Adrenal gland (tissue), 12 donors: ENCODE data around the gene CALML4. TPM values are rescaled to one million over a fixed set of nuclear protein-coding genes. Genes with fewer than 3 reads are reported as not detected.
"Not testable (repeated sequence)": the region's sequence is repeated elsewhere in the genome, so short reads cannot be mapped to it uniquely, and the experiment has no call there.

Experiments
- DNase-seq, 7 donors: peaks; one replicate each; pipeline ENCODE4 v3.0.0-alpha.2; 2019 to 2020
- H3K27ac ChIP-seq, 5 donors: fragments of 200-600 bp; sonication (generic) in 4 of 5; 1 replicate in 3 of 5; 2 replicates in 2 of 5; pipeline versions ENCODE4 v1.5.1 to v1.8.0; 2016 to 2020; ENCODE audit warnings: mild to moderate bottlenecking in 1 of 5
- H3K27me3 ChIP-seq: fragments of 200-600 bp; 2 replicates; pipeline ENCODE4 v1.8.0; 2021
- H3K36me3 ChIP-seq, 2 donors: fragments of 200-600 bp; replicated peaks in 1 of 2; 1 replicate in 1 of 2; 2 replicates in 1 of 2; pipeline versions ENCODE4 v1.5.1 to v1.8.0; 2018 to 2022
- H3K4me1 ChIP-seq, 2 donors: fragments of 200-600 bp; replicated peaks in 1 of 2; 1 replicate in 1 of 2; 2 replicates in 1 of 2; pipeline versions ENCODE4 v1.5.1 to v1.8.0; 2018 to 2021
- H3K4me3 ChIP-seq, 4 donors: fragments of 200-600 bp; sonication (generic) in 3 of 4; one replicate each; pipeline ENCODE4 v1.5.1; 2016 to 2018
- H3K9me3 ChIP-seq, 3 donors: fragments of 200-600 bp; sonication (generic) in 1 of 3; replicated peaks in 1 of 3; 1 replicate in 2 of 3; 2 replicates in 1 of 3; pipeline versions ENCODE4 v1.5.1 to v1.8.0; 2016 to 2021
- POLR2A ChIP-seq, 2 donors: fragments of 450-650 bp; IDR thresholded peaks; one replicate each; pipeline ENCODE4 v1.6.1; 2017; ENCODE audit warnings: antibody characterized with exemption in 2 of 2, mild to moderate bottlenecking in 2 of 2, moderate library complexity in 1 of 2
- WGBS, 4 donors: extraction: QIAGEN DNeasy Blood & Tissue Kit in 2 of 4; methylation state at CpG; one replicate each; pipeline versions ENCODE4 v1.1.5 to v1.1.7; 2013 to 2017; 5-methylcytosine and 5-hydroxymethylcytosine counted together
- intact Hi-C, 2 donors: fragments of 100-400 bp; cut with DNase I; formaldehyde crosslinking; loops; one replicate each; pipeline versions ENCODE4 v1.14.1 to v1.15.0; 2022 to 2023
- polyA plus RNA-seq, 3 donors: library from polyadenylated mRNA; stranded (reverse); fragments of 200-250 nt in 2 of 3; fragments of 350-450 nt in 1 of 3; fragmentation: Illumina TruSeq in 1 of 3; extraction: RNeasy Lipid Tissue Mini Kit (QIAGEN cat#74804) in 1 of 3; gene quantifications; one replicate each; pipeline ENCODE4 v1.2.3, GENCODE V29; 2013 to 2014
- total RNA-seq, 9 donors: library from RNA; depleted of rRNA in 4 of 9; stranded (reverse); fragments of >200 nt in 4 of 9; fragments of 120-200 nt in 1 of 9; fragmentation: NEBNext Ultra II Directional in 1 of 9; extraction: Animal tissue kit (Norgen Biotek cat#: 25700) in 1 of 9; gene quantifications; one replicate each; pipeline versions ENCODE4 v1.1.0 to v1.2.4, GENCODE V29; 2013 to 2023
- TF ChIP-seq, protein P1 (sequence below), 6 experiments: fragments of 450-650 bp in 4 of 6; fragments of 200-600 bp in 2 of 6; sonication (generic) in 1 of 6; IDR thresholded peaks; 1 replicate in 5 of 6; 2 replicates in 1 of 6; pipeline versions ENCODE4 v1.5.1 to v1.8.0; 2016 to 2021; ENCODE audit warnings: antibody characterized with exemption in 6 of 6, mild to moderate bottlenecking in 2 of 6, moderate library complexity in 1 of 6
- donor health status: healthy with polysubstance abuse.
- donor health status: Bipolar disorder and iron deficiency.
- donor health status: DM: yes; HTN: yes; CAD: no.
- donor health status: DM: no; HTN: no; CAD: no.
- donor health status: DM: no; HTN: no; CAD: no.
- donor health status: DM: yes; HTN: yes; CAD: no.

The CALML4 gene
- total and polyA plus RNA-seq, 12 donors, result 3.3 to 25.1 (median 7.2) TPM

DNA sequence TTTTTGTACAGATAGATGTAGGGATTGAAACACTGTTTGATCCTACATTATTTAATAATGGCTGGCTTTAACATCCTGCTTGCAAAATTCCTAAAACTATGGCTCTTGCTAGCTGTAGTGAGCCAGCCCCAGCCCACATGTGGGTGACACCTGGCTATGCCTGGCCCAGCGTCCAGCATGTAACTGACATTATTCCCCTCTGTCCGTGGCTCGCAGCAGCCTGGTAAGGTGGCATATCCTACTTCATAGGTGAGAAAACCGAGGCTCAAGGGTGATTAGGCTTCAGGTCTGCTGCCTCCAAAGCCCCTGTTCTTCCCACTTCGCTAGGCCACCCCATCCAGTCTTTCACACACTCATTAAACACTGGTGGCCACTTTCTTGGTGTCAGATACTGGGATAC is 1.6 kb downstream of the CALML4 start:
- no peak overlapping the region for H3K27ac ChIP-seq
- TF ChIP-seq POLR2A (IDR thresholded peaks at IDR 0.05), result no peak
- TF ChIP-seq, protein P1, sequence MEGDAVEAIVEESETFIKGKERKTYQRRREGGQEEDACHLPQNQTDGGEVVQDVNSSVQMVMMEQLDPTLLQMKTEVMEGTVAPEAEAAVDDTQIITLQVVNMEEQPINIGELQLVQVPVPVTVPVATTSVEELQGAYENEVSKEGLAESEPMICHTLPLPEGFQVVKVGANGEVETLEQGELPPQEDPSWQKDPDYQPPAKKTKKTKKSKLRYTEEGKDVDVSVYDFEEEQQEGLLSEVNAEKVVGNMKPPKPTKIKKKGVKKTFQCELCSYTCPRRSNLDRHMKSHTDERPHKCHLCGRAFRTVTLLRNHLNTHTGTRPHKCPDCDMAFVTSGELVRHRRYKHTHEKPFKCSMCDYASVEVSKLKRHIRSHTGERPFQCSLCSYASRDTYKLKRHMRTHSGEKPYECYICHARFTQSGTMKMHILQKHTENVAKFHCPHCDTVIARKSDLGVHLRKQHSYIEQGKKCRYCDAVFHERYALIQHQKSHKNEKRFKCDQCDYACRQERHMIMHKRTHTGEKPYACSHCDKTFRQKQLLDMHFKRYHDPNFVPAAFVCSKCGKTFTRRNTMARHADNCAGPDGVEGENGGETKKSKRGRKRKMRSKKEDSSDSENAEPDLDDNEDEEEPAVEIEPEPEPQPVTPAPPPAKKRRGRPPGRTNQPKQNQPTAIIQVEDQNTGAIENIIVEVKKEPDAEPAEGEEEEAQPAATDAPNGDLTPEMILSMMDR (IDR thresholded peaks at IDR 0.05), result no peak
- peak in 1 of 7 donors; percentile 35 for DNase-seq
- WGBS, 4 donors, result 90 to 98% (median 92%) methylated on average over 5 of the region's 5 CpGs
- no peaks in the 10 kb centered on the region for H3K9me3 ChIP-seq
- intact Hi-C loops, result no loop called here
- no peaks in the 10 kb centered on the region for H3K36me3 ChIP-seq
- no peaks in the 10 kb centered on the region for H3K27me3 ChIP-seq
- H3K4me1 ChIP-seq, result peaks cover 25 to 42% of the 10 kb centered on the region in 2 donors
- H3K4me3 ChIP-seq, result no peak overlapping the region

DNA sequence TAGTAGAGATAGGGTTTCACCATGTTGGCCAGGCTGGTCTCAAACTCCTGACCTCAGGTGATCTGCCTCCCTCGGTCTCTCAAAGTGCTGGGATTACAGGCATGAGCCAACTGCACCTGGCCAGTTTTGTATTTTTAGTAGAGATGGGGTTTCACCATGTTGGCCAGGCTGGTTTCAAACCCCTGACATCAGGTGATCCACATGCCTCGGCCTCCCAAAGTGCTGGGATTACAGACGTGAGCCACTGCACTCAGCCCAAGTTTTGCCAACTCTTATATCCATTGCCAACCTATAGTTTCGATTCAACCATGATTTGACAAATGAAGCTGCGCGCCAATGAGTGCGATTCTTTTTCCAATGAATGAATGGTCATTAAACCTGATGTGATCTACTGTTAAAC is 2.1 kb downstream of the CALML4 start:
- H3K36me3 ChIP-seq, intact Hi-C loops, H3K27me3 ChIP-seq, H3K9me3 ChIP-seq, H3K27ac ChIP-seq, H3K4me3 ChIP-seq: not testable (repeated sequence)
- WGBS, 4 donors, result 94 to 97% (median 96%) methylated on average over 7 of the region's 7 CpGs
- H3K4me1 ChIP-seq, result peaks cover 25 to 42% of the 10 kb centered on the region in 2 donors
- DNase-seq, result peak in 1 of 7 donors; percentile 34

DNA sequence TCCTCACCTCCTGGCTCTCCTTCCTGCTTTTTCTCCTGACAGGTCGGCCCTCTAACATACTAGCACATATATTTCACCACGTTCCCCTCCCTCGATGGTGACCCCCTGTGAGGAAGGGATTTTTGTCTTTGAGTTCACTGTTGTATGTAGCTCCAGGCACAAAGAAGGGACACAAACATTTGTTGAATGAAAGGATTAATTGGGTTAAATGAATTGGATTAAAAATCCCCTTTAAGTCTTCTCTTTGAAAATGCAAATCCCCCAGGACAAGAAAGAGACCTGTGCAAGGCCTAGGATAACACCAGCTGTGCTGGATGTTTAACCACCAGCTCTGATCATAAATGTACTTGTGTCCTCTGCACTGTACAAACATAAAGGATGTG is 3.3 kb downstream of the CALML4 start:
- Histone ChIP-seq H3K4me3 (no peak overlapping the region), H3K27me3 (no peaks in the 10 kb centered on the region), H3K36me3 (no peaks in the 10 kb centered on the region), H3K4me1 (peaks cover 25 to 42% of the 10 kb centered on the region in 2 donors), H3K9me3 (no peaks in the 10 kb centered on the region), H3K27ac (peak overlapping the region in 1 of 5 donors; percentile 81)
- intact Hi-C loops, result no loop called here
- no peak for DNase-seq
- TF ChIP-seq, protein P1 (IDR thresholded peaks at IDR 0.05), result no peak
- no peak for TF ChIP-seq POLR2A (IDR thresholded peaks at IDR 0.05)
- 53 to 61% (median 54%) methylated on average over 3 of the region's 3 CpGs for WGBS, 4 donors

DNA sequence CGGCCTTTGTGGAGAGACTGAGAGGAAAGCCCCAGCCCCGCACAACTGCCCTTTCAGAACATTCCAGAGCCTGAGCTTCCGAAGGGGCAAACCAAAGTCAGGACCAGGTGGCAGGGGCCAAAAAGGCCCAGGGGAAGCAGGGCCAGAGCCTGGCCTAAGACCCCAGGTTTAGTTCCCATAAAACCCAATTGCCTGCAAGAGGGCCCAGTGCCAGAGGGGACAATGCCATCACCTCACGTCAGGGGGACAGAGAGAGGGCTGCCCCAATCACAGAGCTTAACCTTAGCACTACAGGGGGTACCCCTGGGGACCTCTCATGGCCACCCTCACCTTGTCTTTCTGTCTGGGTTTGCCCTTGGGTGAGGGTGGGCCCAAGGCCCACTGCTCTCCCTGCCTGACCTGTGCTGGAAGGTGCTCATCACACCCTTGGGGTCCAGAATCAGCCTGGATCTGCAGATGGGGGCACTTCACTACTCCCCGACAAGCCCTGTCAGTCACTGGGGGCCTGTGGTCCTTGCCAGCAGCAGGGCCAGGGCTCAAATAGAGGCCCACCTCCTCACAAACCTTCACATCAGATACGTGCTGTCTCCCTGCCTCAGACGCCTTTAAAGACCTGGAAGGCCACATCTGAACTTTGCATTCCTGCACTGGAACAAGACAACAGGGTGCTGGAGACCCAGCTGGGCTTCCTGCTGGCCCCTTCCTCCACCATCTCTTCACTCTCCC is 3.8 kb downstream of the CALML4 start:
- intact Hi-C loops, result no loop called here
- peaks cover 25 to 42% of the 10 kb centered on the region in 2 donors for H3K4me1 ChIP-seq

More for the DNA sequence above, 3.8 kb downstream of the CALML4 start:
- Histone ChIP-seq H3K36me3 (no peaks in the 10 kb centered on the region), H3K4me3 (no peak overlapping the region), H3K27me3 (no peaks in the 10 kb centered on the region), H3K27ac (peak overlapping the region; percentile 43 to 81 (median 75)), H3K9me3 (no peaks in the 10 kb centered on the region)
- DNase-seq, result peak in 2 of 7 donors; percentile 15 to 51
- WGBS, 4 donors, result 90 to 96% (median 92%) methylated on average over 6 to 7 of the region's 7 CpGs
- no peak for TF ChIP-seq POLR2A (IDR thresholded peaks at IDR 0.05)
- TF ChIP-seq, protein P1 (IDR thresholded peaks at IDR 0.05), result no peak
